UCSD-AML1 (cell line): ENCODE data around the gene RASGRF2.

Experiments used
- DNase-seq: peaks from one replicate; lab custom pipeline; 2025; ENCODE audit not compliant: unreplicated experiment; lab: John Stamatoyannopoulos, UW

The RASGRF2 gene

DNA sequence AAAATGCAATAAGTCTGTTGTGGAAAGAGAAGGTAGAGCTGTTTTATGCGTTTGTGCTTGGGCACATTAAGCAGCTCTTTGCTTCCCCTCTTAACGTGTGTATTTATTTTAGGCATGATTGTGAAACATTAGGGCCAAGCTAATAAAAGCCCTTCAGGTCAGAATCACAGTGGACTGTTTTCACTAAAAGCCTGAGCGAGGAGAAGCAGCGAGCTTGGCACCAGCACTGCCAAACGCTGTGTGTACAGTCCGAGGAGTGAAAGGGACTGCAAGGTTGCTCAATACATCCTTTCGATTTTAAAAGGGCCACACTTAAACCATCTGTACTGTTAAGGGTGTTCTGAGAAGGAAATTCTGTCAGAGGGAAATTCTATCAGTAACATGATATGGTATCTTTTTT, 165.8 kb downstream of the RASGRF2 start:
- DNase-seq, result no peak

DNA sequence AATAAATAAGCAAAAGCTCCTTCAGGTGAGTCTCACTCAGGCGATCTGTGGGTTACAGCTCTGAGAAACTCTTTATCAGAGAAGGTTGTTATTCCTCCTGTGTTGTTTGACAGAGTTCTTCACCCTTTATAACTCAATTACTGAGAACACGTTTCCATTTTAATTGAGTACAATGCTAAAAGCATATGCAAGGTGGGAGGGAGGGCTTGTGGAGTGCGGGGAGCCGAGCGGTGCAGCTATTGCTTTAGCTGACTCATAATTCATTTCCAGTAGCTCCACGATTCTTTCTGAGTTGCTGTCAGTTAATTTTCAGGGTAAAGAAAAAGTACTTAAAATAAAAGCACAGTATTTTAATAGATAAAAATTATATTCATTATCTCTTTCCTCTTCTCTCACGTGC, 168.3 kb downstream of the RASGRF2 start:
- no peak for DNase-seq

- no peak for DNase-seq
Measured at GRCh38 chr5:81132381-81132780, 172.2 kb downstream of the RASGRF2 start.

DNA sequence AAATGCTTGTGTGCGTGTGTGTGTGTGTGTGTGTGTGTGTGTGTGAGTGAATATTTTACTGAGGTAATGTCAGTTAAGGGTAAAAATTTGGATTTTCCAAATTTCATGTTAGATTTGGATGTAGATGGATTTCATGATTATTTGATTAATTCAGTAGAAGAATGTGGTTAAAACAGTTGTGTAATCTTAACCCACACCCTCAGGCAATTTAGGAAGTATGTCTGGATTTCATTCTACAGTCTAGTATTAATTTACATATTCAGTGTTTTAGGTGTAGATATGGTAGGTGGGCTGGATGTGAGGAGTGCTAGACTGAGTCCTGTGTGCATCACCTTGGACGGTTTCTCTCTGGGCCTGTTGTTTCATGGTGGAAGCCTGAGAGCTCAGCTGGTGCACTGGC, 173.9 kb downstream of the RASGRF2 start:
- no peak for DNase-seq

- no peak for DNase-seq
Measured at GRCh38 chr5:81134566-81134965, 174.4 kb downstream of the RASGRF2 start.

GRCh38 chr5:81136557-81136956, 176.4 kb downstream of the RASGRF2 start:
- no peak for DNase-seq

- no peak for DNase-seq
Measured at GRCh38 chr5:81137833-81138232, 177.7 kb downstream of the RASGRF2 start.

- no peak for DNase-seq
Measured at GRCh38 chr5:81140441-81140840, 180.3 kb downstream of the RASGRF2 start.

- DNase-seq, result no peak
Measured at GRCh38 chr5:81140943-81141342, 180.8 kb downstream of the RASGRF2 start.

- DNase-seq, result no peak
Measured at GRCh38 chr5:81142108-81142507, 181.9 kb downstream of the RASGRF2 start.

GRCh38 chr5:81145329-81145935, 185.3 kb downstream of the RASGRF2 start:
- no peak for DNase-seq

DNA sequence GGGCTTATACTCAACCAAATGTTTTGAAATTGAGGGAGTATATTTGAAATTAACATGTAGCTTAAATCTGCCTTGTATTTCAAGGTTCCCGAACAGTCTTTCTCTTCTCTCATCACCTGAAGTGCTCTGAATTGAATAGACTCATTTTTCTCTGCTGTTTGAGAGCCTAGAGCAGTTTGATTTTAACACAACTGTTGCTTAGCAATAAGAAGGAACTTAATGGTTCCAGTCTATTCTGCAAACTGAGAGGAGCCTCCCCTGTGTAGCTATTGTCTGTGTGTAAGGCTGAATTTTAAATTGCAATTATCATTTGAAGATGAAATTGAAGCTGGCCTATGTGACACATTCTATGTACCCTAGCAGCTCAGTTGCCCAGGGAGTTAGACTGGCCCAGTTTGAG, 185.9 kb downstream of the RASGRF2 start:
- DNase-seq, result no peak

DNA sequence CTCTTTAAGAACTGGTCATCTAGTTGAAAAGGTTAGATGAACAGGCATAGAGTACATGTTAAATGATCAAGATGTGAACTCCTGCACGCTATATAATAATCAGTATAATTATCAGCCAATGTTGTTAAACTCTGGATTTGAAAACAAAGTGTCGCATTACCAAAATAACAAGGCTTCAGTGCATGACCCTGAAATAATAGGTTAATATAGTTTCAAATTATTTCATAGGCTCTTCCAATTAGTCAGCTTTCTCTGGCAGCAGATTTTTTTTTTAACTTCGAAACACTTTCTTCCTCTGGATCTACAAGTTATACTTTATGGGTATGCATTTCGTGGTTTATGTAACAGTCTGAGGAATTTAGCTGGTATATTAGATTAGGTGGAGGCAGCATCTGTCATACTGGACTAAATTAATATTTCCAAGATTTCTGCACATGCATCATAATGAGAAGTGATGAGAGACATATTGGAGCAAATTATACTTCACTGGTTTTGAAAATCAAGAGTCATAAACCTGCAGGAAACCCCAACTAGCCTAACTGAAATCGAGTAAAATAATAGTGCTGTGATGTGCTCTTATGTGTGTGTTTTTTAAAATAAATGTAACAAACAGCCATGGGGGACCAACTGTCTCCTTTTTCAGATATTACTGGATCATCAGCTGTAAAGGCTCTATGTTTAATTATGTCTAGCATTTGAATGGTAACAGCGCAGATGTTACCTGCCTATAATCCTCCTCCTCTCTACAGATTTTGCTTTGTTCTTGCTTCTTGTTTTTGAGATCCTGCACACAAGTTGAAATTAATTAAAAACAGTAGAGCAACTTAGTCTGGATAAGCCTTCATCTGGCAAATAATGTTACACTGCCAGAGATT, 187.1 kb downstream of the RASGRF2 start:
- DNase-seq, result no peak

DNA sequence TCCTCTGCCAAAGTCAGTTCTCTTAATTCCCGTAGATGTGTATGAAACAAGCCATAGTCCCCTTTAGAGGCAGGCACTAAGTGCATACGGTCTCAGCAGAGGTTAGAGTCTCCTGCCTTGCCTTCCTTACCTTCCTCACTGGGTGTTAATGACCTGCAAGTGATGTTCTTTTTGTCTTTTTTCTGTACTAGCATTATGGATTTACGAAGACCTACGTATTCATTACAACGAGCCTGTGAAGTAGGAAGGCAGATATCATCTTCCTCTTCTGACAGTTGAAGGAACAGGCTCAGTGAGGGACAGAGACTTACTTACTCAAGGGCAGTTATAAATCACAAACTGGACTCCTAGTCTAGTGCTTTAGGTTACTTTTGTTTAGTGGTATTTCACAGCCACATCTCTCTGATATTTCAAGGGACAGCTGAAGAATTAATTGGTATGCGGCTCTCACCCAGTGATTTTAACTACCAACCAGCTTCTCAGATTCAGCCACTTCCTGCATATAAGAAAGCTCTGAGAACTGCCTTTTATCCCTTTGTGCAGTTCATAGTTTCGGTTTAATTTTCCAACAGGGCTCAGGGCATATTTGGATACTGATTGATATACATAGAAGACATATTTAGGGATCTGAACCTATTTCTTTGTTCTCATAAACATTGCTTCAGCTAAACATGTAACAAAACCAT, 187.9 kb downstream of the RASGRF2 start:
- no peak for DNase-seq

DNA sequence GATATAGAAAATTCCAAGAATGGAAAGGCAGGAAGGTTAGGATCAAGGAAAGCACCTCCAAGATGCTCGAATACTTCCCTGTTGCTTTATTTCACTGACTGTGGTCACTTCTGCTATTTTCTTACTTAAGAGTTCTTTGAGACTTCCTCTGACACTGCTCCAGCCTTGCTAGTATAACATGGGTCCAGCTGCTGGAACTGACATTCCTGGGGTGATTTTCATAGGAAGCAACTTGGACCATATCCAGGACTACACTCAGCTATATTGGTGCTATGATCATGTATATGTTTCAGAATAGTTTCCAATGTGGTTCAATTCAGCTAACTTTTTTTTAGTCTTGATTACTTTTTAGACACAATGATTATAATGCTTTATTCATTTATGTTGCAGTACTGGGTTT, 191.4 kb downstream of the RASGRF2 start:
- DNase-seq, result no peak

DNA sequence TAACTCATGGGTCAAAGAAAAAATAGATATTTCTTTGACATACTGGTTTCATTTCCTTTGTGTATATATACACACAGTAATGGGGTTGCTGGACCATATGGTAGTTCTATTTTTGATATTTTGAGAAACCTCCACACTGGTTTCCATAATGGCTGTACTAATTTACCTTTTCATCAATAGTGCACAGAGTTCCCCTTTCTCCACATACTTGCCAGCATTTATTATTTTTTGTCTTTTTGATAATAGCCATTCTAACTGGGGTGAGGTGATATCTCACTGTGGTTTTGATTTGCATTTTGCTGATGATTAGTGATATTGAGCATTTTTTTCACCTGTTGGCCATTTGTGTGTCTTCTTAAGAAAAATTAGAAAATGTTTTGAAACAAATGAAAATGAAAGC, 194.6 kb downstream of the RASGRF2 start:
- no peak for DNase-seq

- no peak for DNase-seq
Measured at GRCh38 chr5:81156732-81157131, 196.6 kb downstream of the RASGRF2 start.

- DNase-seq, result no peak
Measured at GRCh38 chr5:81161012-81161601, 200.9 kb downstream of the RASGRF2 start.

GRCh38 chr5:81162501-81162900, 202.3 kb downstream of the RASGRF2 start:
- no peak for DNase-seq

- no peak for DNase-seq
Measured at GRCh38 chr5:81163651-81164050, 203.5 kb downstream of the RASGRF2 start.

GRCh38 chr5:81164476-81164875, 204.3 kb downstream of the RASGRF2 start:
- DNase-seq, result no peak

GRCh38 chr5:81164936-81165335, 204.8 kb downstream of the RASGRF2 start:
- DNase-seq, result no peak
